Keratinocyte (primary cell): ENCODE data around the gene DENND5B.

Experiments
- CTCF ChIP-seq, 3 experiments: IDR thresholded peaks in 1 of 3; conservative IDR thresholded peaks in 1 of 3; optimal IDR thresholded peaks in 1 of 3; 2 replicates in 2 of 3; 3 replicates in 1 of 3; pipeline versions ENCODE3 to v1.5.1; 2011; ENCODE audit warnings: low read length in 3 of 3, mild to moderate bottlenecking in 3 of 3, moderate library complexity in 2 of 3, control low read depth in 1 of 3, inconsistent platforms in 1 of 3; ENCODE audit not compliant: insufficient read depth in 2 of 3; ENCODE audit errors: extremely low read depth in 1 of 3
- EZH2 ChIP-seq: IDR thresholded peaks from one replicate; pipeline ENCODE4 v1.6.1; 2012; ENCODE audit warnings: inconsistent platforms, mild to moderate bottlenecking, low read length, moderate library complexity

GRCh38 chr12:31488737-31489338 lies 102.1 kb downstream of the DENND5B start:
- TF ChIP-seq EZH2 (no peak), CTCF (optimal IDR thresholded peaks at IDR 0.05 in 1 of 3, IDR thresholded peaks at IDR 0.05 in 1 of 3, conservative IDR thresholded peaks at IDR 0.05 in 1 of 3; ENCODE audit: extremely low read depth in 1 of 3, insufficient read depth in 2 of 3, low read length in 3 of 3) (no peak)
